Endothelial cell of umbilical vein (primary cell): ENCODE data around the gene PLPP3. TPM values are rescaled to one million over a fixed set of nuclear protein-coding genes. Genes with fewer than 3 reads are reported as not detected.

Experiments
- BruUV-seq: library from RNA; stranded (reverse); fragments of 400-500 nt; replicated peaks from 2 replicates; lab custom pipeline; 2021; lab: Mats Ljungman, UMichigan
- CTCF ChIA-PET: fragments of 300-600, 350-600 bp; sonication (Branson Sonifier 250); formaldehyde crosslinking; loops from one replicate; lab custom pipeline; 2021; ENCODE audit warnings: antibody characterized with exemption, inconsistent platforms; lab: Charles Lee
- POLR2A ChIA-PET: fragments of 300-600, 350-600 bp; sonication (Branson Sonifier 250); formaldehyde crosslinking; loops from one replicate; lab custom pipeline; 2021; ENCODE audit warnings: antibody characterized with exemption, inconsistent platforms; lab: Charles Lee
- DNase-seq: peaks from one replicate; pipeline ENCODE4 v3.0.0-alpha.2; 2011; ENCODE audit warnings: low read depth, low spot score
- FAIRE-seq: peaks from 2 replicates; lab custom pipeline; 2011; peaks lifted over from hg19 to GRCh38; lab: Jason Lieb, UNC
- H2AFZ ChIP-seq: 2 replicates; pipeline ENCODE4 v1.6.0; 2012; ENCODE audit warnings: low read depth, low read length, control low read depth, inconsistent platforms
- H3K27ac ChIP-seq: 2 replicates; pipeline ENCODE4 v1.5.1; 2011; ENCODE audit warnings: low read depth, mild to moderate bottlenecking, control low read depth, low read length, moderate library complexity; ENCODE audit not compliant: insufficient read depth
- H3K27me3 ChIP-seq, 2 experiments: 2 replicates each; pipeline versions ENCODE4 v1.6.0 to v1.6.1; 2011; ENCODE audit warnings: low read length in 2 of 2, mixed read lengths in 1 of 2; ENCODE audit not compliant: control insufficient read depth in 2 of 2, insufficient read depth in 2 of 2
- H3K36me3 ChIP-seq, 2 experiments: 2 replicates in 1 of 2; 3 replicates in 1 of 2; pipeline ENCODE4 v1.5.1; 2011; ENCODE audit warnings: low read length in 2 of 2, mild to moderate bottlenecking in 1 of 2, moderate library complexity in 1 of 2; ENCODE audit not compliant: control insufficient read depth in 2 of 2, insufficient read depth in 2 of 2; ENCODE audit errors: extremely low read depth in 1 of 2
- H3K4me1 ChIP-seq: 3 replicates; pipeline ENCODE4 v1.5.1; 2011; ENCODE audit warnings: mild to moderate bottlenecking, low read length; ENCODE audit not compliant: control insufficient read depth, insufficient read depth; ENCODE audit errors: extremely low read depth
- H3K4me2 ChIP-seq: 2 replicates; pipeline ENCODE4 v1.6.1; 2011; ENCODE audit warnings: low read length, control low read depth, mixed read lengths; ENCODE audit not compliant: insufficient read depth
- H3K4me3 ChIP-seq, 3 experiments: fragments of 200-600 bp in 1 of 3; sonication (generic), shearing (Covaris generic) in 1 of 3; replicated peaks in 1 of 3; 2 replicates each; pipeline ENCODE4 v1.5.1; 2011 to 2016; ENCODE audit warnings: control low read depth in 3 of 3, low read length in 3 of 3, mild to moderate bottlenecking in 2 of 3, inconsistent platforms in 1 of 3, low read depth in 1 of 3, moderate library complexity in 1 of 3; ENCODE audit not compliant: insufficient read depth in 1 of 3
- H3K79me2 ChIP-seq: 2 replicates; pipeline ENCODE4 v1.6.0; 2012; ENCODE audit warnings: low read length, inconsistent platforms; ENCODE audit not compliant: control insufficient read depth, insufficient read depth
- H3K9ac ChIP-seq: replicated peaks from 2 replicates; pipeline ENCODE3; 2011; ENCODE audit warnings: low read length, control low read depth; ENCODE audit not compliant: insufficient read depth; ENCODE audit errors: extremely low read depth
- H3K9me1 ChIP-seq: replicated peaks from 3 replicates; pipeline ENCODE4 v1.6.0; 2011; ENCODE audit warnings: mild to moderate bottlenecking, low read length; ENCODE audit not compliant: control insufficient read depth, insufficient read depth; ENCODE audit errors: extremely low read depth
- H3K9me3 ChIP-seq: replicated peaks from 2 replicates; pipeline ENCODE4 v1.5.1; 2012; ENCODE audit warnings: low read length, inconsistent platforms; ENCODE audit not compliant: control insufficient read depth, insufficient read depth
- H4K20me1 ChIP-seq: replicated peaks from 2 replicates; pipeline ENCODE3; 2011; ENCODE audit warnings: mild to moderate bottlenecking, low read length; ENCODE audit not compliant: control insufficient read depth, insufficient read depth; ENCODE audit errors: extremely low read depth
- CTCF ChIP-seq, 2 donors: IDR thresholded peaks; 1 replicate in 1 of 2; 2 replicates in 1 of 2; pipeline ENCODE4 v1.5.1; 2011; ENCODE audit warnings: low read length in 2 of 2, mild to moderate bottlenecking in 2 of 2, moderate library complexity in 2 of 2, control low read depth in 1 of 2, inconsistent platforms in 1 of 2, low read depth in 1 of 2; ENCODE audit not compliant: insufficient read depth in 1 of 2; ENCODE audit errors: extremely low read depth in 1 of 2
- EZH2 ChIP-seq: IDR thresholded peaks from 2 replicates; pipeline ENCODE4 v1.6.1; 2012; ENCODE audit warnings: borderline replicate concordance, low read depth, mild to moderate bottlenecking, moderate library complexity, low read length, inconsistent platforms; ENCODE audit not compliant: severe bottlenecking
- FOS ChIP-seq: IDR thresholded peaks from 2 replicates; pipeline ENCODE4 v1.6.1; 2011; ENCODE audit warnings: mild to moderate bottlenecking, low read length, moderate library complexity, borderline replicate concordance; ENCODE audit not compliant: insufficient read depth
- GATA2 ChIP-seq: IDR thresholded peaks from 2 replicates; pipeline ENCODE4 v1.7.0; 2011; ENCODE audit warnings: low read depth, mild to moderate bottlenecking, moderate library complexity, mixed read lengths, low read length; ENCODE audit not compliant: insufficient read length, insufficient read depth
- JUN ChIP-seq: IDR thresholded peaks from 2 replicates; pipeline ENCODE4 v1.6.1; 2011; ENCODE audit warnings: borderline replicate concordance, low read depth; ENCODE audit not compliant: insufficient read length, insufficient read depth
- MYC ChIP-seq: IDR thresholded peaks from one replicate; pipeline ENCODE4 v1.6.1; 2011; ENCODE audit warnings: mild to moderate bottlenecking, low read depth, low read length
- POLR2AphosphoS5 ChIP-seq: IDR thresholded peaks from 2 replicates; pipeline ENCODE4 v1.6.1; 2012; ENCODE audit warnings: low read depth, mild to moderate bottlenecking, control low read depth, low read length, moderate library complexity; ENCODE audit not compliant: insufficient read depth
- dilution Hi-C: fragments of 300-500 bp; cut with MboI; formaldehyde crosslinking; loops from one replicate; pipeline ENCODE4 v1.15.0; 2019; ENCODE audit warnings: low sequenced_read_pairs; ENCODE audit not compliant: extremely low pct_ligation_motif_present
- intact Hi-C: fragments of 100-400 bp; cut with micrococcal nuclease; formaldehyde crosslinking; loops from one replicate; pipeline ENCODE4 v1.10.0; 2022
- polyA plus RNA-seq, 4 experiments: library from polyadenylated mRNA; depleted of rRNA in 3 of 4; stranded (reverse) in 3 of 4; unstranded in 1 of 4; fragments of >200 nt; gene quantifications; 2 replicates each; pipeline versions ENCODE4 v1.2.1 to v1.2.3, GENCODE V29; 2011 to 2012; ENCODE audit warnings: missing spikeins in 1 of 4
- total RNA-seq: library from RNA; stranded (reverse); gene quantifications from 2 replicates; pipeline ENCODE4 v1.2.3, GENCODE V29; 2021
- TF ChIP-seq, protein P1 (sequence below): IDR thresholded peaks from 2 replicates; pipeline ENCODE4 v1.6.1; 2011; ENCODE audit not compliant: insufficient read depth, insufficient read length

PLPP3 gene
- total and polyA plus RNA-seq, 2 donors (not counting 3 experiments of a cell fraction or from before 2014, with no cell fraction given): 11.3 to 14.1 TPM

DNA sequence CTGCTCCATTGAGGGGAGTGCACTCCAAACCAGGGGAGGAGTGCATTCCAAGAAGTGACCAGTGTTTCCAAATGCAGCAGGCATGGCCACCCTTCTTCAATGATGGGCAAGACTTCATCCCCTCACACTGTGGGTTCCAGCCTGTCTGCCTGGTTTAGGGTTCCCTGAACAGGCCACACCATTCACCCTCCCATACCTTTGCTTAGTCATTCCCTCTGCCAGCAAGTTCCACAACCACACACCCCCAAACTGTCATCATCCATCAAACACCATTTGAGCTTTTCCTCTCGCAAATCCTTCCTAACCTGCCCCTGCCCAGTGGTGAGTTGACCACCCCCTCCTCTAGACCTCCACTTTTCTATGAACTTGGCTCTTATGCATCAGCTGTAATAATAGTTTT lies 116.0 kb downstream of the PLPP3 start:
- H3K79me2 ChIP-seq: no peaks in the 10 kb centered on the region
- no peaks in the 10 kb centered on the region for H3K9me3 ChIP-seq
- TF ChIP-seq FOS: no peak
- no peak for TF ChIP-seq CTCF (IDR thresholded peaks at IDR 0.05; ENCODE audit: extremely low read depth in 1 of 2, insufficient read depth in 1 of 2, low read depth in 1 of 2, low read length in 2 of 2)
- TF ChIP-seq MYC: no peak
- TF ChIP-seq EZH2: no peak
- TF ChIP-seq JUN: no peak
- TF ChIP-seq GATA2: no peak
- TF ChIP-seq POLR2AphosphoS5: no peak
- TF ChIP-seq, protein P1, sequence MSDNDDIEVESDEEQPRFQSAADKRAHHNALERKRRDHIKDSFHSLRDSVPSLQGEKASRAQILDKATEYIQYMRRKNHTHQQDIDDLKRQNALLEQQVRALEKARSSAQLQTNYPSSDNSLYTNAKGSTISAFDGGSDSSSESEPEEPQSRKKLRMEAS: no peak
- no peaks in the 10 kb centered on the region for H3K36me3 ChIP-seq
- H3K9ac ChIP-seq: no peak overlapping the region
- no peak overlapping the region for H3K4me3 ChIP-seq
- H4K20me1 ChIP-seq: no peaks in the 10 kb centered on the region
- H3K27ac ChIP-seq: no peak overlapping the region
- no peaks in the 10 kb centered on the region for H3K27me3 ChIP-seq
- no TSS peak for BruUV-seq
- H3K4me2 ChIP-seq: no peak overlapping the region
- intact Hi-C loops: no loop called here
- H3K9me1 ChIP-seq: no peaks in the 10 kb centered on the region
- DNase-seq (no peak), FAIRE-seq (no peak)
- dilution Hi-C loops: no loop called here
- ChIA-PET CTCF (interaction anchor here (0.7 kb wide), 1 partner anchor 1261 kb away, joined by 4 read pairs; no protein-coding TSS in a partner anchor), POLR2A (no interaction called here)
- H3K4me1 ChIP-seq: no peaks in the 10 kb centered on the region
- H2AFZ ChIP-seq: no peak overlapping the region
